Iris pigment epithelial cell (primary cell): Measurements from ENCODE around the gene DCP1B.

Experiments
- DNase-seq: peaks from one replicate; pipeline ENCODE4 v3.0.0-alpha.2; 2011; ENCODE audit warnings: low read depth

Gene DCP1B

GRCh38 chr12:1935242-1935641, 69.0 kb downstream of the DCP1B start:
- no peak for DNase-seq

DNA sequence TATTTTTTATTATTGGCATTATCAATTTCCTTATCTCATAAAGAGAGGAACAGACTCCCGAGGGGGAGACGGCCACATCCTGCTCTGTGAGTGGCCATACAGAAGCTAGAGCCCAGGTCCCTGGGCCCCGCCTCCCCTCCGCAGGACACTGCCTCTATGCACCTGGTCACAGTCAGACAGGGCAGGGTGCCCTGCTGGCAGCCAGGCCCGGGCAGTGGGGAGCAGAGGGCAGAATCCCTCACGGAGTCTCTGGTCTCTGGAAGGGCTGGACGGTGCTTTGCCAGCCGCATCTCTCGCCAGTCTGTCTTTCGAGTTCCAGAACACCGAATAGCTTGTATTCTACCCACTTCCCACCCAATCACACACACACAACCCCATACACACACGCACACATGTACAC, 69.4 kb downstream of the DCP1B start:
- no peak for DNase-seq

DNA sequence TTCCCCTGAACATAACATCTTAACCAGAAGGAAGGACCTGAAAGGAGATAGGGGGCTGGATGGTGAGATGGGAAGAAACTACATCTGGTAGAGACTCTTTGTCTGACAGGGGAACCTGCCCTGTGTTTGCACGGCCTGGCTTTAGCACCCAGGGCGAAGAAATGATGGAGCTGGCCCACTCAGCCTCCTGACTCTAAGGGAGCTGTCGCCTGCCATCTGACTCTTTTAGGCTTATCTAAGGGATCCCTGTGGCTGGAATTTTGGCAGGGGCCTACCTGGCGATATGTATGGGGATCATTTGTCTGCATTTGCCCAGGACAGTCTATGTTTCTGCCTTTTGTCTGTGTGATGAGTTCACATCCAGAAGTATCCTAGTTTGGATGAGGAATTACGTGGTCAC, 70.2 kb downstream of the DCP1B start:
- DNase-seq, result no peak

DNA sequence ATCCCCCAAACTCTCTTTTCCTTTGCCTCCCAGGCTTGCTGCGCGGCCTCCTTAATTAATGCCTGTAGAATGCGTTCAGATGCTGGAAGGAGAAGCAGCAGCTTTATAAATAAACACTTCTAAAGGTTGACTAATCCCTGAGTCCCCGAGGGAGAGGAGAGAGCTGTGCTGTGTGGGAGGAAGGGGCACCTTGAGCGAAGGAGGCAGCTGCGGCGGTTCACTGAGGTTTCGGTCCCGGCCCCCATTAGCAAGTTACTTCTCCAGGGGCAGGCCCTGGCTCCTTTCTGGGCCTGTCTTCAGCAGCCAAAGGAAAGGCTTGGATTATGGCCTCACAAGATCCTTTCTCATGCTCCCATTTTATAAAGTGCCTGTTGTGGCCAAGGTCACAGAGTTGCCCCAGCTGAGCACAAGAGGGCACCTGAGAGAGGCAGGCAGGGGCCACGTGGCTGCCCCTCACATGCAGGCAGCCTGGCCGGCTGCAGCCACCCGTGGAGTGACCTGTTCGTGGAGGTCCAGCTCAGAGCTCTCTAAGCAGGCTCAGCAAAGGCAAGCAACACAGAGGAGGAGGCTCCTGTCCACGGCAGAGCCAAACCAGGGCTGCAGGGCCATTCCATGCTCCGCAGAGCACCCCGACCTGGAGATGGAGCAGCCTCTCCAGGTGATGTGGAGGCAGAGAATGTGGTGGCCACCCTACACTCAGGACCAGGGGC, 70.8 kb downstream of the DCP1B start:
- DNase-seq, result peak; percentile 29

DNA sequence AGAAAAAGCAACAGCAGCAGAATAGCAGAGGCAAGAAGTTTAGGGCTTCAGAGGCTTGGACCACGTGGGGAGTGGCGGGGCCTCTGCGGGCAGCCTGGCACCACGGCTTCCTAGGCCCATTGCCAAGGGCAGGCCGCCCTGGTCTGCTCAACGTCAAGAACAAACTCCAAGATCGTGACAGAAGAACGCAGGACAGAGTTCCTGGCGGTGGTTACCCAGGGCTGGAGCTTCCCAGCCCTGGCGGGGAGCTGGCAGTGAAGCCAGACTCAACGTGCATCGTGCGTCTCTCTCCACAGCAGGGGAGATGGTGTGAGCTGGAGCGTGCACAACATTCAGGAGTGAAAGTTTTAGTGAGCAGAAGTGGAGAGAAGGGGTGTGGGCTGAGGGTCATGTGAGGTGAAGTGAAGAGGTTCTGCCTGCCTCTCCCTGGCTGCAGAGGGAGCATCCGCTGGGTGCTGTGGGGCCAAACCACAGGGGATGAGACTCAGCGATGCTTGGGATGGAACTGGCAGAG, 71.9 kb downstream of the DCP1B start:
- DNase-seq, result no peak

GRCh38 chr12:1931642-1932041, 72.6 kb downstream of the DCP1B start:
- no peak for DNase-seq

DNA sequence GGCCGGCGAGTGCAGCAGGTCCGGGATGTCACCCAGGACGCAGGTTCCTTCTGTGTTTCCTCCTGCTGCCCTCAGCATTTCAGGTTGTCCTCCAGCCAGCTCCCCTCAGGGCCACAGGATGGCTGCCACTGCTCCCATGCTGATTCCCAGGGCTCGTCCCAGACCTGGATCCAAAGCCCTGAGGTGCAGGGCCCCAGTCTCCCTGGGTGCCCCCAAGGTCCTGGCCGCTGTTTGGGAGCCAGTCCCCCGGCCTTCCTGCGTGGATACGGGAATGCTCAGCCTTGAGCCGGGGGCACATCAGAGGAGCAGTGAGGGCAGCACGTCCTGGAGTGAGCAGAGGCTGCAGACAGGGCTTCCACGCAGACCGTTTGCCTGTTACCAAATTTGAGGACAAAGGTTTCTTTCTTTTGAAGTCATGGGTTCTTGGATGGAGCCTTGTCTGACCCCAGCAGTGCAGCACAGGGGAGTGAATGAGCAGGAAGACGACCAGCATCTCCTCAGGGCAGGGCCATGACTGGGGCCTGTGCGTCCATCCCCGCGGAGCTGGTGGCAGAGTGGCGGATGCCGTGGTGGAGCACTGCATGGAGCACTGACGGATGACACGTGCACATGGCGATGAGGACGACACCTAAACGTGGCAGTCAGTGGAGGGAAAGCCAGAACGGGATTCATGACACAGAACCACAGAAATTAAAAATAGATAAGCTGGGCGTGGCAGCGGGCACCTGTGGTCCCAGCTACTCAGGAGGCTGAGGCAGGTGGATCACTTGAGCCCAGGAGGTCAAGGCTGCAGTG, 73.3 kb downstream of the DCP1B start:
- DNase-seq, result no peak

GRCh38 chr12:1929985-1930802, 74.1 kb downstream of the DCP1B start:
- DNase-seq, result no peak

DNA sequence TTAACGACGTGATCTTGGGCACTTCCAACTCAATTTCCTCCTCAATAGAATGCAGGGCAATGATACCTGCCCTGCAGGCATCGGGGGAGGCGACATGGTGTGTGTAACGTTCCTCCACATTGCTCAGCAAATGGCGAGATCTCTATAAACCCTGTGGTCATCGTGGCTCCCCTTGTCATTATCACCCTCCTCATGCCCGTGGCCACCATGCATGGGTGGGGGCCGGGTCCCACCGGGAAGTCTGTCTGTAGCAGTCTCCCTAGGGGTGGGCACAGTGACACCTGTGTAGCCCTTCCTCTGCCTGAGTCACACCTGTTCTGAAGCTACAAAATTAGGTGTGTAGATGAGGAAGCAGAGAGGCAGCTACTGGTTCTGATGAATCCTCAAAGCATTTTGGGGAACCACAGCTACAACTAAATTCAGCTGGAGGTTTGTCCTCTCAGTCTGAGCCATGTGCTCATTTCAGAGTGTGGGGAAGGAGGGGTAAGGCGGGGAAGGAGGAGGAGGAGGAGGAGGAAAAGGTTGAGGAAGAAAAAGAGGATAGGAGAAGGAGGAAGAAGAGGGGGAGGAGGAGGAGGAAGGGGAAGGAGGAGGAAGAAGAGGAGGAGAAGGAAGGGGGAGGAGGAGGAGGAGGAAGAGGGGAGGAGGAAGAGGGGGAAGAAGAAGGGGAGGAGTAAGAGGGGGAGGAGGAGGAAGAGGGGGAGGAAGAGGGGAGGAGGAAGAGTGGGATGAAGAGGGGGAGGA, 74.8 kb downstream of the DCP1B start:
- no peak for DNase-seq

DNA sequence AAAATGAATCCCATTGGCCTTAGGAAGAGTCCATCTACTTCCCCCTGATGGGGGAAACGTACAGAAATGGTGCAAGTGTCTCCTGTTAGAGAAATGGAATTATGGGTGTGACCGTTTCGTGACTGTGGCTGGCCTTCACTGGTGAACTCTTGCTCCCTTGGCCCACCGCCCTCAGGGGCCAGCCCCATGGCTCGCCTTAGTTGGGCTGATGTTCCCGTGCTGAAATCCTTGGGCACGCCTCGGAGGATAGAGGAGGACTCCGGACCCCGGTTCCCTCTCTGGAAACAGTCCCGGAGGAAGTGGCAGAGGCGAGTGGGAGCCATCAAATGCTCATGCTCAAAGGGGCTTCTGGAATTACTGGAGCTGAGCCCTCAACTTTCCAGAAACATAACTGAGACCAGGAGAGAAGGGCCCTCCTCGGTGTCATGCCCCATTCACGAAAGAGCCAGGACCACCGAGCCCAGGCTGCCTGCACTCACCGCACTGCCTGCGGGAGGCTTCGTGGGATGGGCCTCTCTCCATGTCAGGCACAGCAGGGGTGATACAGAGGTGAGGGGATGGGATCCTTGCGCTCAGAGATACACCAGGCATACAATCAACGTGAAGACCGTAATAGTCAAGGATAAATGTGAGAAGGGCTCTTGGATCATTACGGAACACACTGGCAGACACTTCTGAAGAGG, 75.7 kb downstream of the DCP1B start:
- DNase-seq, result no peak

- no peak for DNase-seq
These were observed 76.4 kb downstream of the DCP1B start for GRCh38 chr12:1927751-1928351.

DNA sequence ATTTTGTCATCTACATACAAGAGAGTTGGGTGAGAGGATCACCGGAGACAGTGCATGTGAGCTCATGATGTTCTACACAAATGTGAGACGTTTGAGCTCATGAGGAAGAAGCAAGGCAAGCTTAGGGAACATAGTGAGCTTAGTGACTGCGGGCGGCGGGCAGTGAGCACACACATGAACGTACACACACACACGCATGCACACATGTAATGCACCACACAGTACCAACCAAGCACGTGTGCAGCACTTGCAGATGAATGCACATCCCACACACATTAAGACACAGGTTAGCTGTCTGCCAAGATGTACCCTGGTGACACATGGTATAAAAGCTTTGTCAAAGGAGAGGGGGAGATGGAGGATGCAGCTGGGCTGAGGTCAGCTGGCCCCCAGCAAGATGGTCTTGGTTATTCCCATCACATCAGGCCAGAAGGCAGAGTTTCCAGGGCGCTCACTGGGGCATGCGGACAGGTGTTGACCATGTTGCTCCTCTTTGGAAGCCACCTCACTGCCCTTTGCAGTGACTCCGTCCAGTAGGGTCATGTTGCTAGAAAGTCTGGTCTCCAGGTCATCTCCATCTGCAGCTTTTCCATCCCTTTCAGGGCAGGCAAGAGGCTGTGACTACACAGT, 77.1 kb downstream of the DCP1B start:
- no peak for DNase-seq

DNA sequence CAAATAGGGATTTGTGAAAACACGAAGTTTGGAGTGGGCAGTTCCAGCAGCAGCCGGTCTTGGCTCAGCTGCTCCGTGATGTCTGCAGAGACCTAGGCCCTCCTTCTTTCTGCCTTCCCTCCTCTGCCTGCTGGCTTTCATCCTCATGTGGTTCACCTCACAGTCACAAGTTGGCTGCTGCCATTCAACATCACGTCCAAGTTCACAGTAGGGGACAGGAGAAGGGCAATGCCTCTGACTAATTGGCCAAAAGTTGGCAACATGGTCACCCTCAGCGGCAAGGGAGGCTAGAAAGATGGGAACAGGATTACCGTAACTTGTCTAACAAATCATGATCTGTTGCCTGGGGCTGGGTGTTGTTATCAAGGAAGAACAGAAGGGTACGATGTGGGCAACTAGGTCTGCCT, 78.0 kb downstream of the DCP1B start:
- DNase-seq, result no peak

DNA sequence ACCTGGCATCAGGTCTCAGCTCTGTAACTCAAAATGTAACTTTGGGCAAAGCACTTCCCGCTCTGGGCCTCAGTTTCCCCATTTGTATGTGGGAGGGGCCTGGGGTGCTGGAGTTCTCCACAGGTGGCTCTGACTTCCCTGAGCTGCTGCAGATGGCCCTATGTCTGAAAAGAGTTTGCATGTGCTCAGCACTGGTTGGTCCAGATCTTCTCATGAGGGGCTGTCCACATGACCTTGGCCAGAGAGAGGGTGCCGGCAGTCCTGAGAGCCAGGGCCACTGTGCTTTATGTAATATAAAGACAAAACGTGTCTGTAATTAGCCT, 78.6 kb downstream of the DCP1B start:
- no peak for DNase-seq

DNA sequence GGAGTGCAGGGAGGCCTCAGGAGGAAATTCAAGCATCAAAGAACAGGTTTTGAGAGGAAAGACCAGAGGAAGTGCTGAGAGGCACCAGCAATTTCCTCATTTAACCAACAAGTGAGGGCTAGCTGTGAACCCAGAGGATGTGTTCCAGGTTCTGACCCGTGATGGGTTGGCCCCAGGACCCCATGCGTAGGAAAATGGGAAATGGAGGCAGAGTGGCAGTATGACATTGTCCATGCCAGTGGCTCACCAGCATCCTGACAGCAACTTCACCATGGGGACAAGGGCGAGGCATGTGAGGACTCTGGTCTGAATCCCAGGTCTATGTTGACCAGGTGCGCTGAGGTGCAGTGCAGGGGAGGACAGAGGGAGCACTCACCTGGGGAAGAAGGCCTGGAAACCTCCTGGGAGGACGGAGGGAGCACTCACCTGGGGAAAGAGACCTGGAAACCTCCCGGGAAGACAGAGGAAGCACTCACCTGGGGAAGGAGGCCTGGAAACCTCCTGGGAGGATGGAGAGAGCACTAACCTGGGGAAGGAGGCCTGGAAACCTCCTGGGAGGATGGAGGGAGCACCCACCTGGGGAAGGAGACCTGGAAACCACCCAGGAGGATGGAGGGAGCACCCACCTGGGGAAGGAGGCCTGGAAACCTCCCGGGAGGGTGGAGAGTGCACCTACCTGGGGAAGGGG, 79.1 kb downstream of the DCP1B start:
- no peak for DNase-seq

DNA sequence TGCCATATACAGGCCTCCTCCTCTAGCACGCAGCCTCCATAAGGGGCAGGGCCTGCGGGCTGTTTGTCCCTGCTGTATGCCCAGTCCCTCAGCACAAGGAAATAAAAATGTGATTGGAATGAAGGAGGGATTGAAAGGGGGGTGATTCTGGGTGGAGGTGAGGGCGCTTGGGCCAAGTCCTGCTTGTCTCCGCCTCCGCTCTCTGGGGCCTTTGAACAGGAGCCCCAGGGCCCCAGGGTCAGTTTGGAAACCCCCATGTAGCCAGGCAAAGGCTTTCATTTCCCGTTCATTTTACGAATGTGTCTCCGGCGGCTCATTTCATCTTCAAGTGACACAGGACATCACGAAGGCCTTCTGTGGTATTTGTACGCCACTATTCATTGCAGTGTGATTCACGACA, 81.3 kb downstream of the DCP1B start:
- no peak for DNase-seq

DNA sequence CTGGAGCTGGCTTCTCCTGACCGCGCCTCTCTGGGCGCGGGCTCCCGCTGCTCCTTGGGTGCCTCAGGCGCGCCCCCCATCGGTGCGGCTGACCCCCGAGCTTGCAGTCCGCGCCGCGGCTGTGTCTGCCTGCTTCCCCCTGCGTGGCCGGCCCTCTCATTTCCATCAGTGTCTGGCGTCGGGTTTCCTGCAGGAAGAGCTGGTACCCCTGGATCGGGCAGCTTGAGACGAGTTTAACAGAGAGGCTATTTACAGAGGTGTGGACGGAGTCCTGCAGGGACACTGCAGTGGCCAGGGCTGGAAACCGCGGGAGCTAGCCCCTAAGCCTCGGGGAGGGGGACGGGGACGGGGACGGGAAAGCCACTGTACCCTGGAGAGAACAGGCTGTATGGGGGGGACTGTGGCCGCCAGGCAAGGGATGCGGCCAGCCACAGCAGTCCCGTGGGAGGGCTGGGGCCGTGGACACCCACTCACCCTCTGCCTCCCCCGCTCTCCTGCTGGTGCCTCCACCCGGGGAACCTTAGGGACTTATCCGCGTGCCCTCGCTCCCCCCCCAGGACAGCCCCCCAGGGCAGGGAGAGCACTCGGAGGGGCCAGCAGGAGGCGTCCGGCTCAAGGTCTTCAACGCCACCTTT, 82.1 kb downstream of the DCP1B start:
- no peak for DNase-seq

DNA sequence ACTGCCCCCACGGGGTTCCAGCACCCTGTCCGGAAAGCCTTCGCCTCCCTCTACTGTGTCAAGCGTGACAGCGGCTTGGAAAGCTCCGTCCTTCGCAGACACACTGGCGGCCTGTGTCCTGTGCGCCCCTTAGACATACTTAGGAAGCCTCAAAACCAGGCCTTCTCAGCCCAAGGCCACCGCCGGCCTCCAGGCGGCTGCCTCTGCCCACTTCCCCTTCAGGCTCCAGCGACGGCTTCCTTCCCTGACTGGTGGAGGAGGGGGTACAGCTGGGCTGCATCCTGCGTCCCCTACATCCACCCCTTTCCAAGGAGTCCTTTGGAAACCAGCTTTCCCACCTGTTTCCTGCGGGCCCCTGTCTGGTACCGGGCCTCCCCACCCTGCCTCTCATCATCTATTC, 83.3 kb downstream of the DCP1B start:
- no peak for DNase-seq

DNA sequence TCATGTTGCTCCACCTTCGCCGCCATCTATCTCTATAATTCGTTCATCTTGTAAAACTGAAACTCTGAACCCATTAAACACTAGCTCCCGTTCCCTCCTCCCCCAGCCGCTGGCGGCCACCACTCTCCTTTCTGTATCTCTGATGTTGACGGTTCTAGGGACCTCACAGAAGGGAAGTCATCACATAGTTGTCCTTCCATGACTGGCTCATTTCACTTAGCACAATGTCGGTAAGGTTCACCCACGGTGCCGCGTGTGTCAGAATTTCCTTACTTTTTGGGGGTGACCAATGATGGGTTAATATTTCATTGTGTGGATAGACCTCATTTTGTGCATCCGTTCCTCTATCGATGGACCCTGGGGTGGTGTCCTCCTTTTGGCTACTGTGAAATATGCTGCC, 83.8 kb downstream of the DCP1B start:
- DNase-seq, result no peak

DNA sequence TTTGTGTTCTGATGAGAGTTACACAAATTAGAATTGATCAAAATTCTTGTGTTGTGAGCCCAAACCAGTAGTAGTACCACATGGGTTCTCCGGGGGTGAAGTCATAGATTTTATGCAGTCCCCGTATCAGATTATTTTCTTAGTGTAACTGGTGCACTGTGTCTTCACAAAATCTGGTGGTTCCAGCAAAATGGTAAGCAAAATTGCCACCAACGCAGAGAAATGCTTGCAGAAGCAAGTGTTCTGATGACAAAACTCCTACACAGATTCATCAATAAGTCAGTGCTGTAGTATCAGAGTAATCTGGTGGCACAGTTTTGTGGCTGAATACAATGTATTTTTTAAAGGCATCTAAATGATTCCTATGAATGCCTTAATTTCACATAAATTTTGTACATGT, 84.5 kb downstream of the DCP1B start:
- DNase-seq, result no peak
